NCI-H187 (cell line): ENCODE data around the gene SFT2D1.
"Not testable (repeated sequence)": the region's sequence is repeated elsewhere in the genome, so short reads cannot be mapped to it uniquely, and the experiment has no call there.

Source experiments
- DNase-seq, 2 experiments: peaks; one replicate each; lab custom pipeline; 2025; lab: John Stamatoyannopoulos, UW

Gene SFT2D1

GRCh38 chr6:166342349-166343149 is at the start of gene SFT2D1:
Gene SFT2D1 (minus strand): TSS chr6:166342545. CDS start chr6:166342481, 64 bp downstream.
- peak in 1 of 2 experiments; percentile 25 for DNase-seq

GRCh38 chr6:166389119-166389518 is 46.8 kb upstream of the SFT2D1 start:
- DNase-seq: no peak

- no peak for DNase-seq
These were observed 46.1 kb upstream of the SFT2D1 start for GRCh38 chr6:166388290-166389004.

GRCh38 chr6:166387642-166388289 is 45.4 kb upstream of the SFT2D1 start:
- DNase-seq: no peak

GRCh38 chr6:166387098-166387497 is 44.8 kb upstream of the SFT2D1 start:
- not testable (repeated sequence) for DNase-seq

- no peak for DNase-seq
These were observed 43.8 kb upstream of the SFT2D1 start for GRCh38 chr6:166386111-166386510.

- not testable (repeated sequence) for DNase-seq
These were observed 41.5 kb upstream of the SFT2D1 start for GRCh38 chr6:166383802-166384363.

- peak; percentile 81 to 86 for DNase-seq
These were observed 40.8 kb upstream of the SFT2D1 start, which contains the start of gene MPC1 for GRCh38 chr6:166382933-166383801. Gene MPC1 (minus strand): TSS chr6:166382940. CDS start chr6:166382876, 64 bp downstream.

- DNase-seq: no peak
These were observed 40.2 kb upstream of the SFT2D1 start for GRCh38 chr6:166382500-166382932.

- DNase-seq: peak; percentile 18 to 33
These were observed 39.6 kb upstream of the SFT2D1 start for GRCh38 chr6:166381733-166382499.

- no peak for DNase-seq
These were observed 39.0 kb upstream of the SFT2D1 start for GRCh38 chr6:166381381-166381732.

- DNase-seq: no peak
These were observed 37.5 kb upstream of the SFT2D1 start for GRCh38 chr6:166379800-166380199.

- DNase-seq: no peak
These were observed 36.8 kb upstream of the SFT2D1 start for GRCh38 chr6:166379103-166379586.

GRCh38 chr6:166377721-166378120 is 35.4 kb upstream of the SFT2D1 start:
- DNase-seq: no peak

- DNase-seq: no peak
These were observed 32.7 kb upstream of the SFT2D1 start for GRCh38 chr6:166375013-166375412.

GRCh38 chr6:166370489-166370888 is 28.1 kb upstream of the SFT2D1 start:
- no peak for DNase-seq

GRCh38 chr6:166369782-166370181 is 27.4 kb upstream of the SFT2D1 start:
- no peak for DNase-seq

GRCh38 chr6:166366921-166367320 is 24.6 kb upstream of the SFT2D1 start:
- no peak for DNase-seq

GRCh38 chr6:166365806-166366205 is 23.5 kb upstream of the SFT2D1 start:
- no peak for DNase-seq

GRCh38 chr6:166365221-166365620 is 22.9 kb upstream of the SFT2D1 start:
- DNase-seq: no peak
